ENCODE measurements around the gene SHISAL1.

DNA sequence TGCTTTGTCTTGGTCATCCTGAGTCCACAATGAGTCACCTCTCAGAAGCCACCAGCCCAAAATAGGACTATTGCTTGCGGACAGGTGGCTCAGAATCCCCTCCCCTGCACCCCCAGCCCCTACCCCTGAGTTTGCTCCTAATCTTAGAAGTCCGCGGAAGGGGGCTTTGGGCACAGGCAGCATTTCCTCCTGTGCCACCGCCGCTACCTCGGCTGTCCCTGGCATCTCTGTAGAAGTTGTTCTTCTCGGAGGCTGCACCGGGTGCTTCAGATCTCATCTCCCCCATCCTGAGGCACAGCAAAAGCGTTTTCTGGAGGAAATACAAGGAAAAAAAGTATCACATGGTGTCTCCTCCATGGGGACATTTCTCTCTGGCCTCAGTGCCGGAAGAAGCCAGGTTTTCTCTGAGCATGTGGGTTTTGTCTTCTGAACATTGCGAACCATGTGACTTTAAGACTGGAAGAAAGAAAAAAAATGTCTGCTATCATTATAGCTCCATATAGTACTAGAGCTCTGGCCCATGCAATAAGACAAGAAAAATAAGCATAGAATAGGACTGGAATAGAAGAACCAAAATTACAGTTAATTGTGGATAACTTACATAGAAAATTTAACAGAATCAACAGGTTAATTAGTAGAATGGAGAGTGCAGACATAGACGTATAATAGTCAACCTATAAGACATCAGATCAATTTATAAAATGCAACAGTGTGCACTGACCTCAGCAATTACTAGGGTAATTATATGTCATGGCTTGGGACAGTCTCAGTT lies 63.2 kb downstream of the SHISAL1 start:
- TF ChIP-seq EP300 (IDR thresholded peaks at IDR 0.05) (no peak), POLR2A (IDR thresholded peaks at IDR 0.05) (no peak)
- TF ChIP-seq, protein P1, sequence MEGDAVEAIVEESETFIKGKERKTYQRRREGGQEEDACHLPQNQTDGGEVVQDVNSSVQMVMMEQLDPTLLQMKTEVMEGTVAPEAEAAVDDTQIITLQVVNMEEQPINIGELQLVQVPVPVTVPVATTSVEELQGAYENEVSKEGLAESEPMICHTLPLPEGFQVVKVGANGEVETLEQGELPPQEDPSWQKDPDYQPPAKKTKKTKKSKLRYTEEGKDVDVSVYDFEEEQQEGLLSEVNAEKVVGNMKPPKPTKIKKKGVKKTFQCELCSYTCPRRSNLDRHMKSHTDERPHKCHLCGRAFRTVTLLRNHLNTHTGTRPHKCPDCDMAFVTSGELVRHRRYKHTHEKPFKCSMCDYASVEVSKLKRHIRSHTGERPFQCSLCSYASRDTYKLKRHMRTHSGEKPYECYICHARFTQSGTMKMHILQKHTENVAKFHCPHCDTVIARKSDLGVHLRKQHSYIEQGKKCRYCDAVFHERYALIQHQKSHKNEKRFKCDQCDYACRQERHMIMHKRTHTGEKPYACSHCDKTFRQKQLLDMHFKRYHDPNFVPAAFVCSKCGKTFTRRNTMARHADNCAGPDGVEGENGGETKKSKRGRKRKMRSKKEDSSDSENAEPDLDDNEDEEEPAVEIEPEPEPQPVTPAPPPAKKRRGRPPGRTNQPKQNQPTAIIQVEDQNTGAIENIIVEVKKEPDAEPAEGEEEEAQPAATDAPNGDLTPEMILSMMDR (IDR thresholded peaks at IDR 0.05) = no peak
